Sigmoid colon (tissue), 3 donors: ENCODE results near the gene GLIS1.

Experiments used
- POLR2A ChIP-seq, 2 donors: fragments of 450-650 bp; IDR thresholded peaks; one replicate each; pipeline ENCODE4 v1.6.1; 2016; ENCODE audit warnings: antibody characterized with exemption in 2 of 2, mild to moderate bottlenecking in 2 of 2, moderate library complexity in 2 of 2
- TF ChIP-seq, protein P1 (sequence below), 4 experiments: fragments of 450-650 bp in 3 of 4; fragments of 200-600 bp in 1 of 4; IDR thresholded peaks; one replicate each; pipeline ENCODE4 v1.5.1; 2016 to 2019; ENCODE audit warnings: antibody characterized with exemption in 4 of 4, mild to moderate bottlenecking in 3 of 4, moderate library complexity in 2 of 4

DNA sequence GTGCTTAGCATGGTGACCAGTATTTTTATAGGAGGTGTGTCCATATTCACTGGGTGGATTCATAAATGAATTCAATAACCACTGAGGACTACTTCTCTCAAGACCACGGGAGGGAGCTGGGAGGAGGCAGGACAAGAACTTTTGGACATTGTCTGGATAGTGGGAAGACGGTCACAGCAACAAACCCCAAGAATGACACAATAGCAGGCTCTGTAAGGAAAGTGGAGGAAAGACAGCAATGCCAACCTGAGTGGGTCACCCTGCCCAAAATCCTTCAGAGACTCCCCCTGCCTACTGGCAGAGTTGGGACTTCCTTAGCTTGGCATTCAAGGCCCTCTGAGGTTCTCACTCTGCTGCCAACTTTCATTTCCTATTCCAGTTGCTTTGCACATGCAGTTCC, 42.0 kb downstream of the GLIS1 start:
- TF ChIP-seq, protein P1, sequence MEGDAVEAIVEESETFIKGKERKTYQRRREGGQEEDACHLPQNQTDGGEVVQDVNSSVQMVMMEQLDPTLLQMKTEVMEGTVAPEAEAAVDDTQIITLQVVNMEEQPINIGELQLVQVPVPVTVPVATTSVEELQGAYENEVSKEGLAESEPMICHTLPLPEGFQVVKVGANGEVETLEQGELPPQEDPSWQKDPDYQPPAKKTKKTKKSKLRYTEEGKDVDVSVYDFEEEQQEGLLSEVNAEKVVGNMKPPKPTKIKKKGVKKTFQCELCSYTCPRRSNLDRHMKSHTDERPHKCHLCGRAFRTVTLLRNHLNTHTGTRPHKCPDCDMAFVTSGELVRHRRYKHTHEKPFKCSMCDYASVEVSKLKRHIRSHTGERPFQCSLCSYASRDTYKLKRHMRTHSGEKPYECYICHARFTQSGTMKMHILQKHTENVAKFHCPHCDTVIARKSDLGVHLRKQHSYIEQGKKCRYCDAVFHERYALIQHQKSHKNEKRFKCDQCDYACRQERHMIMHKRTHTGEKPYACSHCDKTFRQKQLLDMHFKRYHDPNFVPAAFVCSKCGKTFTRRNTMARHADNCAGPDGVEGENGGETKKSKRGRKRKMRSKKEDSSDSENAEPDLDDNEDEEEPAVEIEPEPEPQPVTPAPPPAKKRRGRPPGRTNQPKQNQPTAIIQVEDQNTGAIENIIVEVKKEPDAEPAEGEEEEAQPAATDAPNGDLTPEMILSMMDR (IDR thresholded peaks at IDR 0.05) = no peak
- TF ChIP-seq POLR2A (IDR thresholded peaks at IDR 0.05) = no peak
